HG02943 (cell line): ENCODE measurements around the gene COL27A1.

ENCODE experiments used
- ATAC-seq: cut with Tn5 transposase; IDR thresholded peaks from one replicate; pipeline ENCODE4 v1.9.1; 2021; ENCODE audit warnings: mild to moderate bottlenecking, low read depth, moderate library complexity; ENCODE audit not compliant: unreplicated experiment

The COL27A1 gene

GRCh38 chr9:114218264-114219120 lies 63.2 kb downstream of the COL27A1 start:
- ATAC-seq: no peak

- ATAC-seq: no peak
Observed at GRCh38 chr9:114220061-114220541, 64.8 kb downstream of the COL27A1 start.

GRCh38 chr9:114221706-114222465 lies 66.5 kb downstream of the COL27A1 start:
- no peak for ATAC-seq

- ATAC-seq: no peak
Observed at GRCh38 chr9:114223564-114224246, 68.4 kb downstream of the COL27A1 start.

GRCh38 chr9:114224247-114224610 lies 68.9 kb downstream of the COL27A1 start:
- ATAC-seq: no peak

GRCh38 chr9:114225561-114226212 lies 70.3 kb downstream of the COL27A1 start:
- no peak for ATAC-seq

GRCh38 chr9:114226246-114227055 lies 71.1 kb downstream of the COL27A1 start:
- ATAC-seq: no peak

GRCh38 chr9:114227288-114228015 lies 72.1 kb downstream of the COL27A1 start:
- ATAC-seq: no peak

- ATAC-seq: no peak
Observed at GRCh38 chr9:114228016-114228808, 72.9 kb downstream of the COL27A1 start.

GRCh38 chr9:114229295-114229694 lies 74.0 kb downstream of the COL27A1 start:
- ATAC-seq: no peak

- no peak for ATAC-seq
Observed at GRCh38 chr9:114230068-114230467, 74.7 kb downstream of the COL27A1 start.

GRCh38 chr9:114231273-114231672 lies 75.9 kb downstream of the COL27A1 start:
- ATAC-seq: no peak

GRCh38 chr9:114231719-114232449 lies 76.5 kb downstream of the COL27A1 start:
- ATAC-seq: no peak

- no peak for ATAC-seq
Observed at GRCh38 chr9:114233491-114234185, 78.3 kb downstream of the COL27A1 start.

- no peak for ATAC-seq
Observed at GRCh38 chr9:114235033-114235661, 79.8 kb downstream of the COL27A1 start.

GRCh38 chr9:114236391-114237138 lies 81.2 kb downstream of the COL27A1 start:
- ATAC-seq: no peak
